HEK293 (cell line): ENCODE data around the gene CCNL1.

Source experiments
- CTCF ChIA-PET: fragments of 350-600 bp; formaldehyde crosslinking; extraction: SDS; loops from one replicate; lab custom pipeline; 2021; ENCODE audit warnings: antibody characterized with exemption; lab: Yijun Ruan, JAX
- POLR2A ChIA-PET: fragments of 300-600 bp; formaldehyde crosslinking; extraction: SDS; loops from one replicate; lab custom pipeline; 2020; ENCODE audit warnings: antibody characterized with exemption, inconsistent platforms; lab: Yijun Ruan, JAX
- H3K27ac ChIP-seq: fragments of 200-500 bp; sonication (Bioruptor generic); 2 replicates; pipeline ENCODE4 v1.5.1; 2014; ENCODE audit warnings: low read depth, low read length, control low read depth, inconsistent platforms; ENCODE audit errors: extremely low read depth
- H3K36me3 ChIP-seq, 2 experiments: fragments of 200-500 bp in 1 of 2; sonication (Bioruptor generic) in 1 of 2; 1 replicate in 1 of 2; 2 replicates in 1 of 2; pipeline ENCODE4 v1.5.1; 2014 to 2017; ENCODE audit warnings: inconsistent platforms in 2 of 2, low read length in 2 of 2; ENCODE audit not compliant: control insufficient read depth in 2 of 2, insufficient read depth in 1 of 2
- H3K4me1 ChIP-seq: fragments of 200-500 bp; sonication (Bioruptor generic); 2 replicates; pipeline ENCODE4 v1.5.1; 2014; ENCODE audit warnings: mild to moderate bottlenecking, low read length, inconsistent platforms; ENCODE audit not compliant: control insufficient read depth, insufficient read depth
- H3K4me3 ChIP-seq: 2 replicates; pipeline ENCODE4 v1.5.1; 2011; ENCODE audit warnings: low read depth, mild to moderate bottlenecking, control low read depth, low read length, moderate library complexity
- H3K9me3 ChIP-seq: fragments of 200-500 bp; sonication (Bioruptor generic); 2 replicates; pipeline ENCODE4 v1.5.1; 2014; ENCODE audit warnings: low read depth, low read length, inconsistent platforms; ENCODE audit not compliant: control insufficient read depth, insufficient read depth
- GLIS1 ChIP-seq: fragments of 450-650 bp; formaldehyde crosslinking; IDR thresholded peaks from 2 replicates; pipeline ENCODE4 v1.5.1; 2016; ENCODE audit warnings: missing biosample characterization, missing genetic modification characterization
- ZNF211 ChIP-seq: fragments of 450-650 bp; formaldehyde crosslinking; IDR thresholded peaks from 2 replicates; pipeline ENCODE4 v1.5.1; 2016; ENCODE audit warnings: low read depth, missing biosample characterization, missing genetic modification characterization
- ZNF248 ChIP-seq: fragments of 450-650 bp; formaldehyde crosslinking; IDR thresholded peaks from 2 replicates; pipeline ENCODE4 v1.5.1; 2017; ENCODE audit warnings: missing biosample characterization, missing genetic modification characterization
- ZNF341 ChIP-seq: fragments of 450-650 bp; formaldehyde crosslinking; IDR thresholded peaks from 2 replicates; pipeline ENCODE4; 2016; ENCODE audit warnings: low read depth, missing biosample characterization, missing genetic modification characterization
- ZNF433 ChIP-seq: fragments of 450-650 bp; formaldehyde crosslinking; IDR thresholded peaks from 2 replicates; pipeline ENCODE4 v1.5.1; 2016; ENCODE audit warnings: missing biosample characterization, missing genetic modification characterization, low read depth
- ZNF544 ChIP-seq: fragments of 450-650 bp; formaldehyde crosslinking; IDR thresholded peaks from 2 replicates; pipeline ENCODE4 v1.5.0; 2017; ENCODE audit warnings: missing biosample characterization, missing genetic modification characterization
- ZNF560 ChIP-seq: fragments of 450-650 bp; formaldehyde crosslinking; IDR thresholded peaks from 2 replicates; pipeline ENCODE4 v1.5.1; 2017; ENCODE audit warnings: missing biosample characterization, missing genetic modification characterization, borderline replicate concordance
- TF ChIP-seq, protein P1 (sequence below): fragments of 450-650 bp; formaldehyde crosslinking; IDR thresholded peaks from 2 replicates; pipeline ENCODE4 v1.5.1; 2016; ENCODE audit warnings: missing biosample characterization, missing genetic modification characterization
- TF ChIP-seq, protein P2 (sequence below): fragments of 450-650 bp; formaldehyde crosslinking; IDR thresholded peaks from 2 replicates; pipeline ENCODE4 v1.5.1; 2016; ENCODE audit warnings: missing biosample characterization, missing genetic modification characterization
- TF ChIP-seq, protein P3 (sequence below): fragments of 450-650 bp; formaldehyde crosslinking; IDR thresholded peaks from 2 replicates; pipeline ENCODE4 v1.5.1; 2016; ENCODE audit warnings: missing biosample characterization, missing genetic modification characterization

Gene CCNL1

DNA sequence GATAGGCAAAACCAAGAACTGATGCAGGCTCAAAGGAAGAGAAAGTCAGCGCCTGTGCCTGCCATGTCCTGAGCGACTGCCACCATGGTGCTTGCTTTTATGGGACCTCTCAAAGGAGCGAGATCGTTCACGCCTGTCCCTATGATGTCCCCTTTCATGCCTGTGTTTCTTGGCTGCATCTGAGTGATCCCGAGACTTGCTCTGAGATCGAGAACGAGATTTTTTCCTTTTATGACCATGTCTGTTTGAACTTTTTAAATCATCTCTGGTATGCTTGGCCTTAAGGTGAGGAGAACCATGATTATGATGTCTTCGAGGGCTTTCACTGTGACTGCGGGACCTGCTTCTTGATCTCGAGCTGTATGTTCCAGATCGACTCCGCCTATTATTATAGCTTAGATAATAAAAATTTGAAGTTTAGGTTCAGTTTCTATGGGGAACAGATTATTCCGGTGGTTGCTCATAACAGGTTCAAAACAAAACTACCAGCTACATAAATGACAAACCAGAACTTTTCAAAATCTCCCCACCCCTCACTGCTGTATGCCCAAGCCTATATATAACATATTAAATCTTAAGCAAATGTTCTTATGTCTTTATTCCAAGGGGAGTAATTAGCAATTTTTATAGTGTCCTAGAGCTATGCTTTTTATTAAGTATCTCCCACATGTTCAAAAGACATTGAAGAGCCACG, 11.6 kb downstream of the CCNL1 start:
- H3K9me3 ChIP-seq = no peaks in the 10 kb centered on the region
- POLR2A ChIA-PET = no interaction called here
- CTCF ChIA-PET = interaction anchor here (0.6 to 1.2 kb wide), 3 partner anchors 10 to 1580 kb away, joined by 3 to 6 read pairs (median 4); no protein-coding TSS in a partner anchor
- H3K4me1 ChIP-seq = no peaks in the 10 kb centered on the region
- no peak overlapping the region for H3K27ac ChIP-seq
- TF ChIP-seq, protein P1, sequence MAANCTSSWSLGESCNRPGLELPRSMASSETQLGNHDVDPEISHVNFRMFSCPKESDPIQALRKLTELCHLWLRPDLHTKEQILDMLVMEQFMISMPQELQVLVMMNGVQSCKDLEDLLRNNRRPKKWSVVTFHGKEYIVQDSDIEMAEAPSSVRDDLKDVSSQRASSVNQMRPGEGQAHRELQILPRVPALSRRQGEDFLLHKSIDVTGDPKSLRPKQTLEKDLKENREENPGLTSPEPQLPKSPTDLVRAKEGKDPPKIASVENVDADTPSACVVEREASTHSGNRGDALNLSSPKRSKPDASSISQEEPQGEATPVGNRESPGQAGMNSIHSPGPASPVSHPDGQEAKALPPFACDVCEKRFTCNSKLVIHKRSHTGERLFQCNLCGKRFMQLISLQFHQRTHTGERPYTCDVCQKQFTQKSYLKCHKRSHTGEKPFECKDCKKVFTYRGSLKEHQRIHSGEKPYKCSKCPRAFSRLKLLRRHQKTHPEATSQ (tag by site-specific recombination) = no peak
- no peak for TF ChIP-seq ZNF433 (tag by site-specific recombination)
- TF ChIP-seq, protein P2, sequence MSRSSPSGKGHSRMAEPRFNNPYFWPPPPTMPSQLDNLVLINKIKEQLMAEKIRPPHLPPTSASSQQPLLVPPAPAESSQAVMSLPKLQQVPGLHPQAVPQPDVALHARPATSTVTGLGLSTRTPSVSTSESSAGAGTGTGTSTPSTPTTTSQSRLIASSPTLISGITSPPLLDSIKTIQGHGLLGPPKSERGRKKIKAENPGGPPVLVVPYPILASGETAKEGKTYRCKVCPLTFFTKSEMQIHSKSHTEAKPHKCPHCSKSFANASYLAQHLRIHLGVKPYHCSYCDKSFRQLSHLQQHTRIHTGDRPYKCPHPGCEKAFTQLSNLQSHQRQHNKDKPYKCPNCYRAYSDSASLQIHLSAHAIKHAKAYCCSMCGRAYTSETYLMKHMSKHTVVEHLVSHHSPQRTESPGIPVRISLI (tag by site-specific recombination) = no peak
- TF ChIP-seq, all 188 proteins: peak for 0
- H3K4me3 ChIP-seq = no peak overlapping the region
- peaks cover 60 to 97% of the 10 kb centered on the region in 2 experiments for H3K36me3 ChIP-seq

DNA sequence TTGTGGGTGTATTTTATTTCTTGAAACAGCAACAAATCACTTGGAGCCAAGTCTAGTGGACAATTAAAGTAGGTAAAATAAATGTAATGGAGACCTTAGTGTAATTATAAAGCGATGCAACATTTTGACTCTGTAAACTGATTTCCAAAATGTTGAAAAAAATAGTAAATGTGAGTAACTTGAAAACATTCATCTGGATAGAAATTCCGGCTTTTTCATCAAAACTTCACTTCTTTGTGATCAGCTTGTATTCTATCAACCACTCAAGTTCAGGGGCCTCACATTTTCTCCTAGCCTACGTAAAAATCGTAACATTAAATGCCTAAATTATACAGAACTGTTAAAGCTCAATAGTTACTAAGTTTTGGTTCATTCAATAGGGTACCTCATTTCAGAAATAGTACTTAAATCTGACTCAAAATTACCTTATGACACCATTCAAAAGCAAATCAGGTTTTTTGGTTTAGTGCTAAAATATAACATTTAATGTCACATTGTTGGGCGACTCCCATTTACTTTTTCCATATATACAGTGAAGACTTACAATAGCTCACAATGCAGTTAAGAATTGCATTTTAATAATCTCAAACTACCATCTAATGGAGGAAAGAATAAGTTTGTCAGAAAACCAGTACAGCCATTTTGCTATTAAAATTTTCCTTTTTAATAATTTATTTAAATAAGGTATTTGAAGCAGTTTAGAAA, 12.7 kb downstream of the CCNL1 start:
- TF ChIP-seq ZNF433 (tag by site-specific recombination) (no peak), ZNF211 (tag by site-specific recombination) (no peak), GLIS1 (tag by site-specific recombination) (no peak), ZNF544 (no peak), ZNF341 (tag by site-specific recombination) (no peak)
- TF ChIP-seq, protein P3, sequence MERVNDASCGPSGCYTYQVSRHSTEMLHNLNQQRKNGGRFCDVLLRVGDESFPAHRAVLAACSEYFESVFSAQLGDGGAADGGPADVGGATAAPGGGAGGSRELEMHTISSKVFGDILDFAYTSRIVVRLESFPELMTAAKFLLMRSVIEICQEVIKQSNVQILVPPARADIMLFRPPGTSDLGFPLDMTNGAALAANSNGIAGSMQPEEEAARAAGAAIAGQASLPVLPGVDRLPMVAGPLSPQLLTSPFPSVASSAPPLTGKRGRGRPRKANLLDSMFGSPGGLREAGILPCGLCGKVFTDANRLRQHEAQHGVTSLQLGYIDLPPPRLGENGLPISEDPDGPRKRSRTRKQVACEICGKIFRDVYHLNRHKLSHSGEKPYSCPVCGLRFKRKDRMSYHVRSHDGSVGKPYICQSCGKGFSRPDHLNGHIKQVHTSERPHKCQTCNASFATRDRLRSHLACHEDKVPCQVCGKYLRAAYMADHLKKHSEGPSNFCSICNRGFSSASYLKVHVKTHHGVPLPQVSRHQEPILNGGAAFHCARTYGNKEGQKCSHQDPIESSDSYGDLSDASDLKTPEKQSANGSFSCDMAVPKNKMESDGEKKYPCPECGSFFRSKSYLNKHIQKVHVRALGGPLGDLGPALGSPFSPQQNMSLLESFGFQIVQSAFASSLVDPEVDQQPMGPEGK (tag by site-specific recombination) = no peak
- peaks cover 57 to 86% of the 10 kb centered on the region in 2 experiments for H3K36me3 ChIP-seq
- H3K9me3 ChIP-seq = no peaks in the 10 kb centered on the region
- H3K4me3 ChIP-seq = no peak overlapping the region
- ChIA-PET CTCF (interaction anchor here (0.7 to 1.1 kb wide), 3 partner anchors 10 to 637 kb away, joined by 3 to 7 read pairs (median 3); partner anchors contain the start of gene CCNL1), POLR2A (interaction anchor here (0.7 to 1.3 kb wide), 3 partner anchors 13 to 1020 kb away, joined by 4 to 7 read pairs (median 4); partner anchors contain the start of gene CCNL1)
- H3K4me1 ChIP-seq = no peaks in the 10 kb centered on the region
- H3K27ac ChIP-seq = no peak overlapping the region

DNA sequence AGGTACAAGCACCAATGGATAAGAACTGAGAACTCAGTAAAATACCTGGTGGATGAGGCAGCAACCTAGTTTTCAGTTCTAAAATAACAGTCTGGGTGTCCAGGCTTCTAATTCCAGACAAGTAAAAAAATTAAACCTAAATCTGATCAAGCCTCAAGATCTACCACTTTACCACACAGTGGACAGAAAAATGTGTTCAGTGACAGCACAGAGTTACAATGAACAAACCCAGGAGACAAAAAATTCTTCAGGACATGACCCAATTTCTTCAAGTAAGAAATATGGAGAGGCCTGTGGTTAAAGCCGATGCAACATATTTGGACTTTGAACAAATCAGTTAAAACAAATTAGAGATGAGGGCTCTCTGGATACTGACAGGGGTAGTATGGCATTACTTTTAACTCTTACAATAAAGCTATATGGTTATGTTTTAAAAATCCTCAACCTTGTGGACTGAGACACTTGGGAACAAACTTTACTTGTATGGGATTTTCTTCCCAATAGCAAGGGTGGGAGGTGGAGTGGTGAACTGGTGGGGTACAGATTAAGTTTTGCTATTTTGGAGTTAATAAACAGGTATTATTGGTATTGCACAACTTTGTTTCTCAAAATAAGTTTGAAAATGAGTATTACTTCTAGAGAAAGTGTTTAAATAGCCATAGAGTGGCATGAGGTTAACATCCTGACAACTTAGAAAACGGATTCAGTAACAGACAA, 14.2 kb downstream of the CCNL1 start:
- Histone ChIP-seq H3K4me1 (no peaks in the 10 kb centered on the region), H3K27ac (no peak overlapping the region), H3K9me3 (no peaks in the 10 kb centered on the region), H3K36me3 (peaks cover 42 to 71% of the 10 kb centered on the region in 2 experiments), H3K4me3 (no peak overlapping the region)
- POLR2A ChIA-PET = no interaction called here
- TF ChIP-seq ZNF248 (no peak), ZNF560 (tag by site-specific recombination) (no peak)
- CTCF ChIA-PET = no interaction called here
